HUES6 (cell line): Measurements from ENCODE around the gene MEGF11.

Source experiments
- H3K27ac ChIP-seq: 2 replicates; pipeline ENCODE4 v1.7.0; 2013; ENCODE audit warnings: low read depth, mild to moderate bottlenecking, low read length, inconsistent platforms
- H3K27me3 ChIP-seq: 2 replicates; pipeline ENCODE4 v1.6.1; 2013; ENCODE audit warnings: low read length; ENCODE audit not compliant: control insufficient read depth, insufficient read depth
- H3K36me3 ChIP-seq: 2 replicates; pipeline ENCODE4 v1.6.1; 2013; ENCODE audit warnings: low read length; ENCODE audit not compliant: control insufficient read depth, insufficient read depth
- H3K4me1 ChIP-seq: 2 replicates; pipeline ENCODE4 v1.6.1; 2013; ENCODE audit warnings: low read length; ENCODE audit not compliant: control insufficient read depth, insufficient read depth
- H3K4me3 ChIP-seq: 2 replicates; pipeline ENCODE4 v1.5.1; 2013; ENCODE audit warnings: low read depth, low read length
- H3K9ac ChIP-seq: one replicate; pipeline ENCODE4 v1.6.1; 2013; ENCODE audit warnings: mild to moderate bottlenecking, low read length
- H3K9me3 ChIP-seq: 2 replicates; pipeline ENCODE4 v1.6.1; 2013; ENCODE audit warnings: low read depth, low read length; ENCODE audit not compliant: control insufficient read depth, insufficient read depth

Gene MEGF11

DNA sequence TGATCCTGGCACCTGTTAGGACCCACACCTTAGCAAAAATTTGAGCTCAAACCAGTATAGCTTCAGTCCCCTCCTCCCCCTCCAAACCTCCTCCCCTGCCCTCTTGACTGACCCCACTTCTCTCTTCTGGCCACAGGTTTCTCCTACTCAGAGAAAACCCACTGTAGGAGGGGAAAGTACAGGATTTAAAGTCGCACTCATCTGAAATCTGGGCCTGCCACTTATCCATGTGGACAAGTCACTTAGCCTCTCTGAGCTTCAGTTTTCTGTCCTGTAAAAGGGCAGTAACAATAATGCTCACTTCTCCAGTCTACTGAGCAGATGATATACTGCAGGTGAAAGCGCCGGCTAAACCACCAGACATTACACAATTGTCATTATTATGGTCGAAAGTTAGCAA, 142.7 kb downstream of the MEGF11 start:
- Histone ChIP-seq H3K9ac (no peak overlapping the region), H3K27ac (no peak overlapping the region), H3K4me1 (peaks cover 13% of the 10 kb centered on the region), H3K36me3 (no peaks in the 10 kb centered on the region), H3K9me3 (no peaks in the 10 kb centered on the region), H3K27me3 (no peaks in the 10 kb centered on the region), H3K4me3 (no peak overlapping the region)

DNA sequence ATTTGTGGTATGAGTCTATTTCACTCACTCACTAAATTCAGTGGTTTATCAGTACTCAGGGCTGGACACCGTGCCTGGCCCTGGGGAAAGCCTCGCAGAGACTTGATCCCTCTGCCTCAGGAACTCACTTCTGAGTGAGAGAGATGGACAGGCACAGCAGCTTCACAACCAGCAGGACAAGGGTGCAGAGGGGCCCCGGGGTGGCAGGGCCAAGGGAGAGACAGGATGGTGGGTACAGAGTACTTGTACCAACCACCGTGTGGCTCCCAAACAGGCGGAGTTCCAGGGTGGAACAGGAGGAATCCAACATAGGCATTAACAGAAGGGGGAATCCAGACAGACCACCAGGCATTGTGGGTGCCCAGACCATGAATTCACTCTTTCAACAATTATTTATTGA, 143.7 kb downstream of the MEGF11 start:
- H3K9ac ChIP-seq: no peak overlapping the region
- no peak overlapping the region for H3K4me3 ChIP-seq
- no peak overlapping the region for H3K27ac ChIP-seq
- no peaks in the 10 kb centered on the region for H3K36me3 ChIP-seq
- no peaks in the 10 kb centered on the region for H3K9me3 ChIP-seq
- no peaks in the 10 kb centered on the region for H3K27me3 ChIP-seq
- peaks cover 3% of the 10 kb centered on the region; the same call in 1 of the 2 replicates for H3K4me1 ChIP-seq

DNA sequence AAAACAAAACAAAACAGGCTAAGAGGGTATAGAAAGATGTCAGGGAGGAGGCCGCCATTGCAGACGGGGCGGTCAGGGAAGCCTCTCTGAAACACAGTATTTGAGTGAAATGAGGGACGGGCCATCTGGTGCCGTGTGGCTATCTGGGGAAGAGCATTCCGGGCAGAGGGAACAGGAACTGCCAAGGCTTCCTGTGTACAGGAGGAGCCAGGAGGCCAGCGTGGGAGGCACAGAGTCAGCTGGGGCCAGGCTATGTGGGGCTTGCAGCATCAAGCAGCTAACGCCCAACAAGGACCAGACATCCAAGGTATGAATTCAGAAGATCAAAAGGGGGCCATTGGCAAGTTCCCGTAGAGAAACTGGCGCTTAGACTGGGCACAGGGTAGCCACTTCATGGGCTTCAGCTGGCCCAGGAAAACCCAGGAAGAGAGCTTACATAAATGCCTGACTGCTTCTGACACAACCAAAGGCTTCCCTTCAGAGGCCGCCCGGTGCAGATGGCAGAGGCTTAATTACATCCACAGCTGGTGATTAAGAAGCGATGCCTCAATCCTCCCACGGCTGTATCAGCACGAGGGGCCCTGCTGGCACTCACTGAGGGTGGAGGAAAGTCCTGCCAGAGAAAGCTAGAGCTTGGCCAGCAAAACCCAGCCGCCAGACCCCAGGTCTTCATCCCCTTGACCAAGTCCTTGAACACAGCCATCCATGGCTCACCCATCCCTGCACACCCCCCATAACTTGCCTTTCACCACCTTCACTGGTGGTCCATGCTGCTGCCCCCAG, 144.9 kb downstream of the MEGF11 start:
- Histone ChIP-seq H3K36me3 (no peaks in the 10 kb centered on the region), H3K4me1 (no peaks in the 10 kb centered on the region), H3K27ac (no peak overlapping the region), H3K27me3 (no peaks in the 10 kb centered on the region), H3K4me3 (no peak overlapping the region), H3K9ac (no peak overlapping the region), H3K9me3 (no peaks in the 10 kb centered on the region)

DNA sequence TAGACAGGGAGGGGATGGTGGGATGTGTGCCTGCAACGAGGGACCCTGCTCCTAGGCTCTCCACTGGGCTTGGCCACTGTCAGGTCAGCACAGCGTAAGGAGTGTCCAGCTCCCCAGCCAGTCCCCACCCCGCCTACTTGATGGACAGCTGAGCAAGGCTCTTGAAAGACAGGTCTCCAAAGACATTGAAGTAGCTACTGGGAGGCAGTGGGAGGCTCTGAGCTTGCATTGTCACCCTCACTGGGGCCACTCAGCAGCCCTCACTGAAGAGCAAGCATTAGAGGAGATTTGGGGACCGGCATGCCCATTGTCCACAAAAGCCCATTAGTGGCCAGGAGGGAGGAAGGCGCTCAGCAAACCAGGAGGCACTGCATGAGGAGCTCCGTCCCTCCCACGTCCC, 146.5 kb downstream of the MEGF11 start:
- no peak overlapping the region for H3K27ac ChIP-seq
- no peak overlapping the region for H3K4me3 ChIP-seq
- no peaks in the 10 kb centered on the region for H3K36me3 ChIP-seq
- no peaks in the 10 kb centered on the region for H3K4me1 ChIP-seq
- H3K9ac ChIP-seq: no peak overlapping the region
- H3K9me3 ChIP-seq: no peaks in the 10 kb centered on the region
- H3K27me3 ChIP-seq: no peaks in the 10 kb centered on the region

DNA sequence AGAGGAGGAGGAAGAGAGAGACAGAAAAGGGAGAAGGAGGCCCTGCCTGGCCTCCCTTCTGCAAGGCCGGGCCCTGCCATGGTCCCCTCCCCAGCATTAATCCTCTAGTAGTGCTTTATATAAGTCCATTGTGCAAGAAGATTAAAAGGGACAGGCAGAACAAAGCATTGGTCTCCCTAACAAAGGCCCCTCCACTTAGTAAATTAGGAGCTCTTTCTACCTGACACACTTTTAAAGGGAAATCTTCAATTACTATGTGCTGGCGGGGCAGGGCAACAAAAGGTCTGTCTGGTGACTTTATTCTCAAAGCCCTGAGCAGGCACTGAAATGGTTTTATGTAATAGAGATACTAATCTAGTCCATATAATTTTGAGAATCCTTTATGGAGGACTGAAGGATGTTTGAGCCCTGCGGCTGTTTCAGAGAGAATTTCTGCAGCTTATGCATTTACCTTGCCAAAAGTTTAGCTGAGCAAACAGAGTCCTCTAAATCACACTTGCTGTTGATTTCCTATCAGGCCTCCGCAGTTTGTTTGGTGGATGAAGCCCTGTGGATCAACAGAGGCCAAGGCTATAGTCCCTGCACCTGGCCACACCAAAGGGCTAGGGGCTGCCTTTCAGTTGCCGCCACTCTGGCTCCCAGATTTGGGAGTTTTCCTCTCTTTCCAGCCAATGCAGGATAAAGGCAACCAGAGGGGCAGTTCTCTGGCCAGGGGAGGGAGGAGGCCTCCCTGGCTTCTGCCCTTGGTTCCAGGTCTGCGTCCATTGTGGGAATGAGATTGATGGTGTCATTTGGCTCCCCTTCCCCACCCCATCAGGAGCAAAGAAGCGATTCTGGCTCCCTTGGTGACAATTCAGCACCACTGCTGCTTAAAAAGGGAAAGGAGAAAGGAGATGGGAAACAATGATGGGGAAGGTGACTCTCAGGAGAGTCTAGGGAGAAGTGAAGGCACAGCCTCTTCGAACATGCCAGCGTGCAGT, 148.0 kb downstream of the MEGF11 start:
- Histone ChIP-seq H3K27me3 (no peaks in the 10 kb centered on the region), H3K36me3 (no peaks in the 10 kb centered on the region), H3K4me1 (peaks cover 10% of the 10 kb centered on the region), H3K27ac (no peak overlapping the region), H3K9ac (no peak overlapping the region), H3K9me3 (no peaks in the 10 kb centered on the region), H3K4me3 (no peak overlapping the region)

DNA sequence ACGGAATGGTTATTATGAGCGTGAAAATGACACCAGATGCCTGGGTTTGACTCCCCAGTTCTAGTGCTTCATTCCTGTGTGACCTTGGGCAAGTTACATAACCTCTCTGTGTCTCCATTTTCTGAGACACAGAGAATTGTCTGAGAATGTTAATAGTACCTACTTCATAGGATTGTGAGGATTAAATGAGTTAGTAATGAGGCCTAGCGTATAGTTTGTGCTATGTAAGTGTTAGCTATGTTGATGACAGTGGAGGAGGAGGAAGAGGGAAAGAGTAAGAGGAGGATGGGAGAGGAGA, 150.3 kb downstream of the MEGF11 start:
- Histone ChIP-seq H3K36me3 (no peaks in the 10 kb centered on the region), H3K9me3 (no peaks in the 10 kb centered on the region)

DNA sequence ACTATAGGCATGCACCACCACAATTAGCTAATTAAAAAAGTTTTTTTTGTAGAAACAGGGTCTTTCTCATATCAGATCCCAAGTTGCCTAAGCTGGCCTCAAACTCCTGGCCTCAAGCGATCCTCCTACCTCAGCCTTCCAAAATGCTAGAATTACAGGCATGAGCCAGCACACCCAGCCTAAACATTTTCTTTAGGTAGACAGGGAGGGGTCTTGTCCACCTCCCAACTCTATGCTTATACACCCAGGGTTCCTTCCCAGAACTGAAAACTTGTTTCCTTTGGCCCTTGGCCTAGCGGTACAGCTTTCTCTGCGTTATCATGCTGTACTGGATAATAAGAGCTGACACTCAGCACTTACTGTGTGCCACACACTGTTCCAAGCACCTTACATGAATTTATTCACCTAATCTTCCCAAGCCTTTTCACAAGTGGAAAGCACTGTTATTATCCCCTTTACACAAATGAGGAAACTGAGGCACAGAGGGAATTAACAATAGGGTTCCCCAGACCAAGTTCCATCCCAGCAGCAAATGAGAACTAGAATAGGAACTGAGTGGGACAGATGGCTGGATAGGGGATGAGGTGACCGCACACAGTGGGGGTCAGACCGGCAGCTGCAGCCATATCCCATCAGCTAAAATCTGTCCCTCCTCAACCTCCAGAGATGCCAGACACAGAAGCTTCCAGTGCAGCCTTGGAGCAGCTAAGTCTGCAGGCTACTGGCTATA, 150.8 kb downstream of the MEGF11 start:
- Histone ChIP-seq H3K36me3 (no peaks in the 10 kb centered on the region), H3K4me3 (no peak overlapping the region), H3K27me3 (no peaks in the 10 kb centered on the region), H3K9ac (no peak overlapping the region), H3K9me3 (no peaks in the 10 kb centered on the region), H3K4me1 (peaks cover 19% of the 10 kb centered on the region), H3K27ac (no peak overlapping the region)

More for the DNA sequence above, 150.3 kb downstream of the MEGF11 start:
- H3K4me3 ChIP-seq: no peak overlapping the region
- H3K27me3 ChIP-seq: no peaks in the 10 kb centered on the region
- no peak overlapping the region for H3K27ac ChIP-seq
- peaks cover 19% of the 10 kb centered on the region for H3K4me1 ChIP-seq
- H3K9ac ChIP-seq: no peak overlapping the region

DNA sequence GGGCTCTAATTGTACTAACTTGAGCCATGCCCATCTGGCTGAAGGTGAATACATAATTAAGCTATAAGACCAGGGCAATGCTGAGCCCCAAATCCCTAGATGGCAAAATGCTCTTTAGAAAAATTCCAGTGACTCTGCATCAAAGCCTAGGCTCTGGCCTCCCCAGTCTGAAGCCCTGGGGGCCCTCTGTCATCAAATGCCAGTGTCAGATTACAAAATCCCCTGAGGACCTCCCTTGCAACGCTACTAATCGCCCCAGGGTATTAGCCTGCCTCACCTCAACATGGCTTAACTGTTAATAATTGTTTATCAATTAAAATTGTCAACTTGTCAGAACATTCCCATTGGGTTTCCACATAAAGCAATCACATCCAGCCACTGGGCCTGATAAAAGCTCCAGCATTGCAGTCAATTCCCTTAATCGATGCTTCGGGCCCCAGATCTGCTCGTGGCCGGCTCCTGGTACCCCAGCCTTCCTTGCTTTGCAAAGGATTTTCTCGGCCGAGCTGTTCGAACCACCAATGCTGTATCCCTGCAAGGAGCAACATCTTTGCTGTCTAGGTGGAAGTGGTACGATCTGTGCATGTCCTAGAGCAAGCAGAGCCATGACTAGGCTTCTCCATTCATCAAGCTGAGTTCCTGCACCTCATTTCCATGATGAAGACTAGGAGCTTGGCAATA, 151.7 kb downstream of the MEGF11 start:
- no peak overlapping the region for H3K9ac ChIP-seq
- no peaks in the 10 kb centered on the region for H3K27me3 ChIP-seq
- H3K4me1 ChIP-seq: peaks cover 19% of the 10 kb centered on the region
- H3K4me3 ChIP-seq: no peak overlapping the region
- H3K27ac ChIP-seq: no peak overlapping the region
- no peaks in the 10 kb centered on the region for H3K36me3 ChIP-seq
- H3K9me3 ChIP-seq: no peaks in the 10 kb centered on the region

DNA sequence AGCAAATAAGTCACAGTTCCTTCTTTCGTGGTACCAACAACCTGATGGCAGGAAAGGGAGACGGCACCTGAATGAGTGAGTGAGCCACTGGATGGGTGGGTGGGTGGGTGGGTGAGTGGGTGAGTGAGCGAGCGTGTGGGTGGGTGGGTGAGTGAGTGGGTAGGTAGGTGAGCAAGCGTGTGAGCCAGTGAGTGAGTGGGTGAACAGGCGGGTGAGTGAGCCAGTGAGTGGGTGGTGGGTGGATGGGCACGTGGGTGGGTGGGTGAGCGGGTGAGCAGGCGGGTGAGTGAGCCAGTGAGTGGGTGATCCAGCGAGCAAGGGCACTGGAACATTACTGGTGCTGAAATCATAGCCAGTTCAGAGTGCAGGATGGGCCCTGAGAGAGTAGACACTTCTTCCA, 152.8 kb downstream of the MEGF11 start:
- H3K9me3 ChIP-seq: no peaks in the 10 kb centered on the region
- H3K4me1 ChIP-seq: peaks cover 26% of the 10 kb centered on the region
- no peak overlapping the region for H3K4me3 ChIP-seq
- no peak overlapping the region for H3K9ac ChIP-seq
- no peaks in the 10 kb centered on the region for H3K27me3 ChIP-seq
- no peak overlapping the region for H3K27ac ChIP-seq
- H3K36me3 ChIP-seq: no peaks in the 10 kb centered on the region

DNA sequence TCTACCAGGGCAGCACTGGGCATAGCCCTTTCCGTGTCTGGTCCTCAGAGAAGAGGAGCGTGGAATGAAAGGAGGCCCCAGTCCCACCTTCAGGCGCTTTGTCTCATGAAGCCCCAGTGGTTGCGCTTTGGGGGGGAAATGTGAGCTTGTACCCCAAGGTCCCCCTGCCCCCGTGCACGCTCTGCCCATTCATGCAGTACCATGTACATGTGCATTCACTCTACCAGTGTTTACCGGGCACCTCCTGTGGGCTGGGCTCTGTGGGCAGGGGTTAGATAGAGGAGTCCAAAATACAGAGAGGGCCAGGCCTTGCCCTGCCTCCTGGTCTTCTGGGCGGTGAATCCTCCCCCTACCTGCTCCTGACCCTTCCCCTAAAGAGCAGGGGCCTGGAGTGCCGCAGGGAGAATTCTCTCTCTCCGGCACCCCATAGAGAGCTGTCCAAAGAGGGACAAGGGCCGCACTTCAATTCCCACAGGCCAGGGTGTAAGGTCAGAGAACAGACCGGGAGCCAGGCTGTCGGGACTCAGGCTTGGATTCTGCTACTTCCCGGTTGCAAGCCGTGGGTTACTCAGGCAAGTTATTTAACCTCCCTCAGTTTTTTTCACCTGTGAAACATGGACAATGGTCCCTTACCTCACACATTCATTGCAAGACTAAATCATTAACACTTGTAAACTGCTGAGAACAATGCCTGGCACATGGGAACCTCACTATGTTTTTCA, 153.4 kb downstream of the MEGF11 start:
- Histone ChIP-seq H3K4me1 (peaks cover 26% of the 10 kb centered on the region), H3K9ac (no peak overlapping the region), H3K27ac (no peak overlapping the region), H3K9me3 (no peaks in the 10 kb centered on the region), H3K36me3 (no peaks in the 10 kb centered on the region), H3K27me3 (no peaks in the 10 kb centered on the region), H3K4me3 (no peak overlapping the region)
